RWPE2 (cell line): ENCODE data around the gene CFAP97.
"Not testable (repeated sequence)": the region's sequence is repeated elsewhere in the genome, so short reads cannot be mapped to it uniquely, and the experiment has no call there.

Source experiments
- ATAC-seq: fragments of 200-7000 bp; cut with Tn5 transposase; 3 replicates; pipeline ENCODE4 v1.9.1; 2021; ENCODE audit warnings: low read depth
- DNase-seq: peaks from one replicate; pipeline ENCODE4 v3.0.0-alpha.2; 2020; ENCODE audit warnings: low spot score
- H3K27ac ChIP-seq: fragments of 450-650 bp; 2 replicates; pipeline ENCODE4 v1.5.1; 2017; ENCODE audit warnings: mild to moderate bottlenecking; ENCODE audit not compliant: poor library complexity, severe bottlenecking
- H3K27me3 ChIP-seq: fragments of 250-450 bp; sonication (Bioruptor Pico); 2 replicates; pipeline ENCODE4 v1.5.1; 2021; ENCODE audit warnings: mild to moderate bottlenecking, moderate library complexity; ENCODE audit not compliant: insufficient read depth, poor library complexity, severe bottlenecking
- H3K36me3 ChIP-seq: fragments of 250-450 bp; sonication (Bioruptor Pico); 2 replicates; pipeline ENCODE4 v1.5.1; 2020; ENCODE audit warnings: low read depth, mild to moderate bottlenecking, moderate library complexity
- H3K4me1 ChIP-seq: fragments of 250-450 bp; sonication (Bioruptor Pico); 2 replicates; pipeline ENCODE4 v1.5.1; 2021; ENCODE audit warnings: mild to moderate bottlenecking, moderate library complexity; ENCODE audit not compliant: insufficient read depth, poor library complexity, severe bottlenecking
- H3K4me3 ChIP-seq: fragments of 250-450 bp; sonication (Bioruptor Pico); 2 replicates; pipeline ENCODE4 v1.5.1; 2021; ENCODE audit warnings: mild to moderate bottlenecking, moderate library complexity; ENCODE audit not compliant: severe bottlenecking
- H3K9me3 ChIP-seq: fragments of 250-450 bp; sonication (Bioruptor Pico); 2 replicates; pipeline ENCODE4 v1.5.1; 2021; ENCODE audit warnings: mild to moderate bottlenecking, moderate library complexity; ENCODE audit not compliant: severe bottlenecking
- CTCF ChIP-seq: fragments of 450-650 bp; IDR thresholded peaks from one replicate; pipeline ENCODE4 v1.5.1; 2017; ENCODE audit warnings: mild to moderate bottlenecking, moderate library complexity; ENCODE audit not compliant: poor library complexity, severe bottlenecking

Gene CFAP97

GRCh38 chr4:185211035-185211434 is 7.2 kb upstream of the CFAP97 start:
- no peak for ATAC-seq
- Histone ChIP-seq H3K27ac (no peak overlapping the region), H3K36me3 (no peaks in the 10 kb centered on the region), H3K4me3 (peak overlapping the region; percentile 72), H3K9me3 (no peaks in the 10 kb centered on the region), H3K4me1 (peaks cover 9% of the 10 kb centered on the region), H3K27me3 (no peaks in the 10 kb centered on the region)
- TF ChIP-seq CTCF = no peak
- no peak for DNase-seq

- no peak for TF ChIP-seq CTCF
- peak; percentile 49 for ATAC-seq
- no peaks in the 10 kb centered on the region for H3K9me3 ChIP-seq
- H3K27me3 ChIP-seq = no peaks in the 10 kb centered on the region
- no peak for DNase-seq
- peaks cover 7% of the 10 kb centered on the region for H3K4me1 ChIP-seq
- H3K36me3 ChIP-seq = no peaks in the 10 kb centered on the region
- H3K4me3 ChIP-seq = peak overlapping the region; percentile 72
- H3K27ac ChIP-seq = peak overlapping the region; percentile 28
These were observed 6.5 kb upstream of the CFAP97 start for GRCh38 chr4:185210102-185210981.

- not testable (repeated sequence) for DNase-seq, H3K36me3 ChIP-seq, H3K9me3 ChIP-seq, ATAC-seq, H3K27me3 ChIP-seq
- peak; percentile 25 for TF ChIP-seq CTCF
- H3K4me1 ChIP-seq = peaks cover 11% of the 10 kb centered on the region
- H3K27ac ChIP-seq = peak overlapping the region; percentile 28
- H3K4me3 ChIP-seq = peak overlapping the region; percentile 72
These were observed 6.0 kb upstream of the CFAP97 start for GRCh38 chr4:185209852-185210101.

DNA sequence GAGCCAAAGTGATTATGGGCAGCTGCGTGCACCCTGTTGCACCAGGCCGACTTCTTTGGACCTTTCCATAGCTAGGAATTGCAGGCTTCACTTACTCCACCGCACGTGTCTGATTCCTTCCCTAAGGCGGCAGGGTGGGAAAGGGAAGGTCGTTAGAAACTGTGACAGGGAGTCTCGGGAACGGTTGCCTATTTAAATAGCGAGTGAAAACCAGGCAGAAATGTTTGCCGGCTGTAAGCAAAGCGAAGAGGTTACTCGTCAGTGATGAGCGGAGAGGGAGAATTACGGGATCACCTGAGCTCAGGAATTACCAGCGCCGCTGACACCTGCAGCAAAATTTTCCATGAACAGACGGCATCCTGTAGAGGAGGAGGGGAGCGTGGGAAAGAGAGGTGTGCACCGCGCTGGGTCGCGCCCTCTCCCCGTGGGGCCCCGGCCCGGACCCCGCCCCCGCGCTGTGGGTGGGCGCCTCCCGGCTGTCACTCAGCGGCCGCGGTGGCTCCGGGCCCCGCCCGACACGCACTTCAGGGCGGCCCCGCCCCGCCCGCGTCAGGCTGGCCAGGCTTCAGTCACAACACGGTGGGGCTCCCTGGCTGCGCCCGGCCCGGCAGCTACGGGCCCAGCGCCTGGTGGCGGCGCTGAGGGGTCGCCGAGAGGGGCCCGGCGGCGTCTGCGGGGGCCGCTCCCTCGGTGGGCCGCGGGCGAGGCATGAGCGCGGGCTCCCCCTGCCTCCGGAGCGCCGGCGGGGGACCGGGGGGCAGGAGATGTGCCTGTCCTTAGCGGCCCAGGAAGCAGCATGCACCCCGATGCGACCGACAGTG is 5.4 kb upstream of the CFAP97 start, which contains the start of gene SNX25:
TSS of gene SNX25 (plus strand) at position 568 of the 821 bp plus-strand sequence. CDS start at position 797, 229 bp downstream.
- Histone ChIP-seq H3K4me3 (peak within 1 kb of the TSS; percentile 72), H3K27me3 (no peaks in the 10 kb centered on the region), H3K4me1 (peaks cover 11% of the 10 kb centered on the region), H3K27ac (peak within 1 kb of the TSS; percentile 28), H3K36me3 (no peaks in the 10 kb centered on the region), H3K9me3 (no peaks in the 10 kb centered on the region)
- TF ChIP-seq CTCF = peak; percentile 44
- ATAC-seq (peak; percentile 86), DNase-seq (no peak)
